HUES64 (cell line): ENCODE measurements around the gene TDRD5. TPM values are rescaled to one million over a fixed set of nuclear protein-coding genes. Genes with fewer than 3 reads are reported as not detected.

Source experiments
- H3K27ac ChIP-seq: 2 replicates; pipeline ENCODE4 v1.7.0; 2013; ENCODE audit warnings: low read depth, low read length, inconsistent platforms
- H3K27me3 ChIP-seq: 2 replicates; pipeline ENCODE4 v1.6.1; 2013; ENCODE audit warnings: mild to moderate bottlenecking, low read length; ENCODE audit not compliant: insufficient read depth
- H3K36me3 ChIP-seq: 2 replicates; pipeline ENCODE4 v1.6.1; 2013; ENCODE audit warnings: mild to moderate bottlenecking, low read length; ENCODE audit not compliant: insufficient read depth
- H3K4me1 ChIP-seq: 2 replicates; pipeline ENCODE4 v1.6.1; 2013; ENCODE audit warnings: mild to moderate bottlenecking, low read length, moderate library complexity; ENCODE audit not compliant: insufficient read depth
- H3K4me3 ChIP-seq: 2 replicates; pipeline ENCODE4 v1.5.1; 2013; ENCODE audit warnings: mild to moderate bottlenecking, low read length, moderate library complexity
- H3K9ac ChIP-seq: 2 replicates; pipeline ENCODE4 v1.6.1; 2013; ENCODE audit warnings: mild to moderate bottlenecking, low read depth, low read length
- H3K9me3 ChIP-seq: 2 replicates; pipeline ENCODE4 v1.6.1; 2013; ENCODE audit warnings: low read depth, low read length; ENCODE audit not compliant: insufficient read depth
- WGBS: fragments of 150-250, 120-280 bp; methylation state at CpG from one replicate; pipeline ENCODE4 v1.1.7; 2013; ENCODE audit warnings: missing lambda C conversion rate; 5-methylcytosine and 5-hydroxymethylcytosine counted together
- polyA plus RNA-seq, 2 experiments: library from polyadenylated mRNA; stranded (reverse); fragments of 50-300 nt; gene quantifications; one replicate each; pipeline ENCODE4 v1.2.3, GENCODE V29; 2013

Gene TDRD5, protein sequence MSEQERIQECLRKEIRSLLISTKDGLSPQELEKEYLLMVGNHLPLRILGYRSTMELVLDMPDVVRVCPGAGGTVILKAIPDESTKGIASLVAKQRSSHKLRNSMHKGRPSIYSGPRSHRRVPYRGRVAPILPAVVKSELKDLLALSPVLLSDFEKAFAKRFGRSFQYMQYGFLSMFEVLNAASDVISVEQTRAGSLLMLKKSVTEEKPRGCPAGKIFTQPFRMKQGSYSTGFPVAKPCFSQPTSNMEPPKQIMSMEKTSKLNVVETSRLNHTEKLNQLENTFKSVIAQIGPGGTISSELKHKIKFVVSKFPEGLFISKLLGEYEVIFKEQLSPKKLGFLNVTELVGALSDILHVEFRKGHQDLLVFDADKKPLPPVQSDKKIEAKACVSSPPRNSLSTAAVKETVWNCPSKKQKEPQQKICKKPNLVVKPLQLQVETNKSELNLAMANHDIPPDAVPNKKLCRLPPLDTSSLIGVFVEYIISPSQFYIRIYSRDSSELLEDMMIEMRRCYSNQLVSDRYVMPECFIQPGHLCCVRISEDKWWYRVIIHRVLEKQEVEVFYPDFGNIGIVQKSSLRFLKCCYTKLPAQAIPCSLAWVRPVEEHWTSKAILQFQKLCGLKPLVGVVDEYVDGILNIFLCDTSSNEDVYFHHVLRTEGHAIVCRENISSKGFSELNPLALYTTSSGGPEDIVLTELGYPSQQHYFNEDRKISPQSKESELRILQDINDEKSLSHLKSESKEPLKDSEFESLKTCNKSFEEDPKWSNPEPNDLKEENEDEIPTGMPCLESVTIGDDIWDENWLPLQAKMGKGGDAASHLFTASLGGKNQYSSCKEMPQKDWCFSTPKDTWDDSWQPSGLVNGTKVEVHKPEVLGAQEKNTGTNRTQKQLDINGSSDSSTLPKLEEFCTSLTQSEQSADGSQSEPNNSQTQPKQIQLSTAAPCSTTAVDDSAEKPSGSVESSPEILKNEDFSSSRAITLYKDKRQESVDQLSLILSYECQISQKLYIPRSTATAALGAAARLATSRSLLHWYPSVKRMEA
- not detected for polyA plus RNA-seq (2013, experiment 1 of 2)
- not detected for polyA plus RNA-seq (2013, experiment 2 of 2)

DNA sequence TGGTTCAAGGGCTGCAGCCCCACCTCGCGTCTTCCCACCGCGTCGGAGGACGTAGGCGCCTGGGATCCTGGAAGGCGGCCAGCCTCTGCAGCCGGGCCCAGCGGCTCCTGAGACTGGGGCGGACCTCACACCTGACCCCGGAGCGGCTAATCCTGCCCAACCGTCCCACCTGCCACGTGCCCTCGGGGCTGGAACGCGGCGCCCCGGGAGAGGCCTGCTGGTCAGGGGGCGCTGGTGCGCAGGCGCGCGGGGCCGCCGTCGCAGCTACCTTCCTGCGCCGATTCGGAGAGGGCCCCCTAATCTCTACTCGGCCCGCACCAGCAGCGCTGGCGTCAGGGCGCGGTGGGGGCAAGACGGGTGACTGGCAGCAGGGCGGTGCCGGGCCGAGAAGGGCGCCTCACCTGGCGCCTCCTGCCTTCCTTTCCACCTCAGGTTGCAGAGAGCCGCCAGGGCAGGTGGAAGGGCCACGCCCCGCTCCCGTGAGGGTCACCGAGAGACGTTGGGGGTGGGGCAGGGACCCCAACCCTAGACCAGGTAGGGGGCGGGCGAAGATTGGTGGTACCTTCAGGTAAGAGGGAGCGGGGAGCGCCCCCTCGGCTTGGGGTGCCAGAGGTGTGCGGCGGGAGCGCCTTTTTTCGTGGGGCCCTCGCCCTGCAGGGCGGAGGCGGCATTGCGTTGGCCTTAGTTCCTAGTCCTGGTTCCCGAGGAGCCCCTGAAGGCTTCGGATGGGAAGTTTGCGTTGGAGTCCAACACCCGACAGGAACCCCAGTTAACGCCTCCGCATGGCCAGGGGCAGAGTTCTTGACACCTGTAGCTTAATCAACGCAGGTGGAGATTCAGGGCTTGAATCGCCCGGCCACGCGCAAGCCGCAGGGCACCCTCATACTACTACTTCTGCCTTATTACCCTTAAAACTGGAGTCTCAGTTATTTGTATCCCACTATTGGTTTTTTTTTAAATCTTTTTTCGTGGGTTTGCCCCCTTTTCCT lies at the start of gene TDRD5:
Gene TDRD5, plus strand, starts transcription at position 241 of the 989 bp plus-strand sequence. CDS start 784 bp downstream, outside the sequence.
- no peak within 1 kb of the TSS for H3K27ac ChIP-seq
- H3K4me3 ChIP-seq: 0 out of 2 replicates have a peak within 1 kb of the TSS, but pooled peaks have one; percentile 19
- no peaks in the 10 kb centered on the region for H3K4me1 ChIP-seq
- H3K9ac ChIP-seq: no peak within 1 kb of the TSS
- 96% methylated on average over 75 of the region's 75 CpGs for WGBS
- no peaks in the 10 kb centered on the region for H3K36me3 ChIP-seq
- peaks cover 14% of the 10 kb centered on the region for H3K27me3 ChIP-seq
- H3K9me3 ChIP-seq: no peaks in the 10 kb centered on the region

DNA sequence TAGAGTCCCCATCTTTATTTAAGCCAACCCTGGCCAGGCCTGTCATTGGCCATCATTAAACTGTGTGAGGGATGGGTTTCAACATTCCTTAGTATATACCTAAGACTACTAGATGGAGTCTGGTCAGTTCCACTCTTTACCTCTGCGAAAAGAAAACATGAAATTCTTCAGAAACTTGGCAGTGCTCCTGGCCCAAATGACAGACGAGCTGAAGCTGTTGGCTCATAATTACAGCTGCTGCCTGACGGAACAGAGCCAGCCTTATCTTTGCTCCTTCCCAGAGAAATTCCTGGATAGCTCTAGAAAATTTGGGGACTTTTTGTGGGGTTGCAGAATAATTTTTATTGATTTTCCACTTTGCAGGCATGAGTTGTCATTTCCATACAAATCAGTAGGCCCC lies 46.3 kb upstream of the TDRD5 start:
- H3K27ac ChIP-seq: no peak overlapping the region
- no peak overlapping the region for H3K4me3 ChIP-seq
- H3K36me3 ChIP-seq: no peaks in the 10 kb centered on the region
- H3K9me3 ChIP-seq: peaks cover 12% of the 10 kb centered on the region
- 95% methylated on average over 3 of the region's 3 CpGs for WGBS
- no peaks in the 10 kb centered on the region for H3K4me1 ChIP-seq
- H3K9ac ChIP-seq: no peak overlapping the region
- no peaks in the 10 kb centered on the region for H3K27me3 ChIP-seq

DNA sequence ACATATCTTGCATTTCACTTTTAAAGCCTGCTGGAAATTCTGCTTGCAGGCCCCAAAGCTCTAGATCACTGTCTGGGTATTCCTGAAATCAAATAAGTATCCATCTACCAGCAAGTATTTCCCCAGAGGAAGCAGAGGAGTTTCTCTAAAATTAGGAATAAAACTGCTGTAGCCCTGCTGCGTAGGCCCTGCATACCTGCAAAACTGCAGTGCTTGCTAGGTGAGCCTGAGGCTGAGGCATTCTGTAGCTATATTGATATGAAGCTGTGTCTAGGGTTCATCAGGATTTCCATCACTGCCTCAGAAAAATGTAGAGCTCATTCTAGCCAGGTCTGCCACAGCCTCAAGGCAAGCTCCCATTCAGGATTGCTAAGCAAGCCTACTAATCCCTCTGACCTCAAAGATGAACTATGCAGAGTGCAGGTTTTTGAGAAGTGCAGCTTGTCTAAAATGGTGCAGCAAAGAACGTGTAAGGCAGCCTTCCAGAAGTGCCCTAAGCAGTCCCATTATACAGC lies 44.6 kb upstream of the TDRD5 start:
- Histone ChIP-seq H3K27me3 (no peaks in the 10 kb centered on the region), H3K27ac (no peak overlapping the region), H3K4me3 (no peak overlapping the region), H3K9ac (no peak overlapping the region), H3K4me1 (0 out of 2 replicates have a peak, but pooled peaks cover 3% of the 10 kb centered on the region), H3K9me3 (no peaks in the 10 kb centered on the region), H3K36me3 (no peaks in the 10 kb centered on the region)
- 92% methylated on average over 2 of the region's 2 CpGs for WGBS

DNA sequence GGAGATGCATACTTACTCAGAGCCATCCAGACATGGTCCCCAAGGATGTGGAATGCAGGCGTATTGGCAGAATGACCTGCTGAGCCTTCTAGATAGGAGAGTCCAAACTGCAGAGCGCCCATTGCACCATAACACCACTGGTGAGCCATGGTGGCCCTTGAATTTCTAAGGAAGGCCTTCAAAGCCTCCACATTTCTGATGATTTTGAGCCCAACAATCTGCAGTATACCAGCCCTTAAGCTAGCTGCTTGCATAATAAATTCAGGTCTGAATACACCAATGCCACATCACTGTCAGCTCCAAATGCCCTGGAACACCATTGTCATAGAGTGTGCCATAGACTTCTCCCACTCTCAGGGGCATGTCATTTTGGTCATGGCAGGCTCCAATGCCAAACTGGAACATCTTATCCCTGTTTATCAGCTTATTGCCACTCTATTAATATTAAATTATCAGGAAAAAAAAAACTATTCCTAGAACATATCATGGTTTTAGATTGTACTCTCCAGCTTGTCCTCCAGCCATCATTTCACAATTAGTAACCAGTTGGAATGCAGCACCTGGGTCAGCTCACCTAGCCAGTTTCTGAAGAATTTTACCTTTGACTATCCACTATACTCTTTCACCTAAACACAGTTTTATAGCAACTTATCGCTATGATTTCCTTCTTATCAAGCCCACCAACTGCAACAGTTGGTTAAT lies 42.8 kb upstream of the TDRD5 start:
- Histone ChIP-seq H3K4me1 (0 out of 2 replicates have a peak, but pooled peaks cover 3% of the 10 kb centered on the region), H3K36me3 (no peaks in the 10 kb centered on the region), H3K4me3 (no peak overlapping the region), H3K9me3 (no peaks in the 10 kb centered on the region), H3K9ac (no peak overlapping the region), H3K27ac (no peak overlapping the region), H3K27me3 (no peaks in the 10 kb centered on the region)
- 64% methylated on average over 3 of the region's 3 CpGs for WGBS

DNA sequence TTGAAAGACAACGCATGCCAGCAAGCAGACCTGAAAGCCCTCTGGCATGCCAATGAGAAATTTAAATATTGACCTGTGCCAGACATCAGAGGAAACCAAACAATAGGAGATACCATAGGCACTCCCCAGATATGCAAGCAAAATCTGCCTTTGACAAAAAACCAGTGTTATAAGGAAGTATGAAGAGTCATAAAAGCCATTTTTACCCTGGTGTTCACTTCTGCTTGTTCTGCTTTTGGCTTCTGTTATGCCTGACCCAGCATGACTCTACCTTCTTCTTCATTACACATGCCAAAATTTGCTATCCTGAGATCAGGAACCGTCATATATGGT lies 42.3 kb upstream of the TDRD5 start:
- Histone ChIP-seq H3K9ac (no peak overlapping the region), H3K27me3 (no peaks in the 10 kb centered on the region), H3K4me3 (no peak overlapping the region), H3K4me1 (peaks cover 5% of the 10 kb centered on the region; the same call in 1 of the 2 replicates), H3K36me3 (no peaks in the 10 kb centered on the region), H3K9me3 (no peaks in the 10 kb centered on the region), H3K27ac (no peak overlapping the region)
- WGBS: 97% methylated on average over 2 of the region's 2 CpGs

DNA sequence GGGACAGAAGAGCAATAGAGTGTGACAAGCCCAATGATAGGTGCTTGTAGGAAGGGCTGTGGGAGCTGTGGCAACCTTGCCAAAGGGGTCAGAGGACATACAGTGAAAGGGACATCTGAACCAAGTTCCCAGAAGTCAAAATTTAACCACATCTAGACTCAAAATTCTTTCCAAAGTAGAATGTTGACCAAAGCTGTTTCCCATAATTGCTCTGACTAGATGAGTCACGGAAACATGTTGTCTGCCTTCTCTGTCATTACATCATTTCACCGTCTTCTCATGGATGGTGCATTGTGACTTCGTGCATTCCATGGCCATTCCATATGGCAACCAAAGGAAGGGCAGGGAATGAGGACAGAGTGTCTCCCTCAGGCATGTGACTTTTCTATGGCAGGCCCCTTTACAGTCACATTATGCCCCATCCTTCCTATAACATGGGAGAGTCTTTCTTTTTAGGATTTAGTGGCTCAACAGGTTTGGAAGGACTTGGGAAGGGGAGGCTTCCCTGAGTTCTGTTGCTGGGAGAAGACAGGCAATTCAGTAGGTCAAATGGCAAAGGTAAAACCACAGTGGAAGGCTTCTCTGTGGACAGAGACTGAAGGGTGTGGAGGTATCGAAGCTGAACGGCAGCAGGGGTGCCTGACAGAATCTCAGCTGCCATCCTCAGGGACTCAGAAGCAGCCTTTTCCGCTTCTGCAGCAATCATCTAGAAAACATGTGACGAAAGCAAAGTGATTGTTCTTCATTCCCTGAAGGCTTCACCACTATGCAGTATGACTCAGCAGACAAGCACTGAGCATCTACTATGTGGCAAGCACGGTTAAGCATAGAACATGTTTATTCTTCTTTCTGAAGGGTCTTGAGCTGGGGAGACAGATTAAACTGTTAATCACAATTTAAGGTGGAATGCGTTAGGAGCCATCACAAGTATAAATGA lies 40.6 kb upstream of the TDRD5 start:
- H3K4me3 ChIP-seq: no peak overlapping the region
- H3K27ac ChIP-seq: no peak overlapping the region
- no peaks in the 10 kb centered on the region for H3K36me3 ChIP-seq
- H3K27me3 ChIP-seq: no peaks in the 10 kb centered on the region
- WGBS: 66% methylated on average over 9 of the region's 9 CpGs
- H3K9ac ChIP-seq: no peak overlapping the region
- peaks cover 5% of the 10 kb centered on the region; the same call in 1 of the 2 replicates for H3K4me1 ChIP-seq
- H3K9me3 ChIP-seq: no peaks in the 10 kb centered on the region

DNA sequence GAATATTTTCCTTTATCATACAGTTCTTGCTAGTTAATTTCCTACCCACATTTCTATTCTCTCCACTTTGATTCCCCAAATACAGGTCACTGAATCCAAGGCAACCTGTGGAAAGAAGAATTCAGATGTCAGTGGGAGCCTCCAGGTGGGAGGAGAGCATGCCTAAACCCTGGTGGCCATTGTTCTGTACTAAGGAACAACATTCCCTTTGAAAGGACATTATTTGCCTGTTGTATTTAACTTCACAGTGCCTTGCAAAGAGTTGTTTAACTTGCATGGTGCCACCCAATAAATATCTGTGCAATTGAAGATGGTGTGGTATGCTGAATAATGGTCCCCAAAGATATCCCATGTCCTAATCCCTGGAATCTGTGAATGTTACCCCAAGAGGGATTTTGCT lies 37.2 kb upstream of the TDRD5 start:
- no peak overlapping the region for H3K4me3 ChIP-seq
- no peak overlapping the region for H3K27ac ChIP-seq
- H3K27me3 ChIP-seq: no peaks in the 10 kb centered on the region
- no peaks in the 10 kb centered on the region for H3K9me3 ChIP-seq
- no peak overlapping the region for H3K9ac ChIP-seq
- no peaks in the 10 kb centered on the region for H3K36me3 ChIP-seq
- peaks cover 5% of the 10 kb centered on the region; the same call in 1 of the 2 replicates for H3K4me1 ChIP-seq

DNA sequence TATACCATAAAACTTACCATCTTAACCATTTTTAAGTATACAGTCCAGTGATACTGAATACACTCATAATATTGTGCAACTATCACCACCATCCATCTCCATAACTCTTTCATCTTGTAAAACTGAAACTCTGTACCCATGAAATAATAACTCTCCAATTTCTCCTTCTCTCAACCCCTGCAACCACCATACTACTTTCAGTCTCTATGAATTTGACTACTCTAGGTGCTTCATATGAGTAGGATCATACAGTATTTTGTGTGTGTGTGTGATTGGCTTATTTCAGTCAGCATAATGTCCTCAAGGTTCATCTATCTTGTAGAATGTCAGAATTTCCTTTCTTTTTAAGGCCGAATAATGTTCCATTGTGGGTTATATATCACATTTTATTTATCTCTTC lies 33.6 kb upstream of the TDRD5 start:
- Histone ChIP-seq H3K9ac (no peak overlapping the region), H3K36me3 (no peaks in the 10 kb centered on the region), H3K27ac (no peak overlapping the region), H3K27me3 (no peaks in the 10 kb centered on the region), H3K9me3 (no peaks in the 10 kb centered on the region), H3K4me1 (peaks cover 2% of the 10 kb centered on the region; the same call in 1 of the 2 replicates), H3K4me3 (no peak overlapping the region)
- WGBS: no CpG with 5 or more reads among the region's 1 CpG
